ENCODE data around the gene SRI. TPM values are rescaled to one million over a fixed set of nuclear protein-coding genes. Genes with fewer than 3 reads are reported as not detected.
"Not testable (repeated sequence)": the region's sequence is repeated elsewhere in the genome, so short reads cannot be mapped to it uniquely, and the experiment has no call there.

The SRI gene
- total RNA-seq, 1 experiment from 2014 or later = 110 TPM

- H3K4me1 Mint-ChIP-seq (ENCODE audit: insufficient read depth, unreplicated experiment) = peaks cover 33% of the 10 kb centered on the region
- H3K36me3 Mint-ChIP-seq (ENCODE audit: insufficient read depth, unreplicated experiment) = no peaks in the 10 kb centered on the region
- H3K27ac Mint-ChIP-seq (ENCODE audit: low read depth, unreplicated experiment) = peak overlapping the region; percentile 10
- CTCF ChIA-PET = interaction anchor here (0.6 to 1.4 kb wide), 2 partner anchors 98 to 1911 kb away, joined by 3 to 4 read pairs; no protein-coding TSS in a partner anchor
- H3K4me3 Mint-ChIP-seq (ENCODE audit: unreplicated experiment) = no peak overlapping the region
- intact Hi-C loops (cut with micrococcal nuclease) = loop anchor here (10.0 kb wide), 1 partner anchor 55 kb away; no protein-coding TSS in a partner anchor
- H3K9me3 Mint-ChIP-seq (ENCODE audit: unreplicated experiment) = peaks cover 8% of the 10 kb centered on the region
- no TSS peak for BruUV-seq (replicated peaks)
- TF ChIP-seq CTCF (IDR thresholded peaks at IDR 0.05; ENCODE audit: unreplicated experiment) = no peak
- POLR2A ChIA-PET = no interaction called here
- no peaks in the 10 kb centered on the region for H3K27me3 Mint-ChIP-seq (ENCODE audit: insufficient read depth, unreplicated experiment)
- no peak for DNase-seq (ENCODE audit: unreplicated experiment)
These were observed 40.0 kb upstream of the SRI start for GRCh38 chr7:88259656-88260380.

DNA sequence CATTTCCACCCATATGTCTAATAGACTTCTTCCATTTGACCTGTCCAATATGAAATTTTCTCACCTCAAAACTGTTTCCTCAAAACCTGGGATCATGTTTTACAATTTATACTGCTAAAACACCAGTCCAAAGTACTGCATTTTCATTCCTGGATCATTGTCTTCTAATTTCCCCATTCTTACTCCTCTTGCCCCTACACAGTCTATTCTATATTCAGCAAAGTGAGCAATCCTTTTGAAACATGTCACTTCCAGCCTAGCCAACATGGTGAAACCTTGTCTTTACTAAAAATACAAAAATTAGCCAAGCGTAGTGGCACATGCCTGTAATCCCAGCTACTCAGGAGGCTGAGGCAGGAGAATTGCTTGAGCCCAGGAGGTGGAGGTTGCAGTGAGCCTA is 38.5 kb upstream of the SRI start:
- H3K27me3 Mint-ChIP-seq (ENCODE audit: insufficient read depth, unreplicated experiment); BruUV-seq (replicated peaks); DNase-seq (ENCODE audit: unreplicated experiment); H3K4me3 Mint-ChIP-seq (ENCODE audit: unreplicated experiment); H3K36me3 Mint-ChIP-seq (ENCODE audit: insufficient read depth, unreplicated experiment); POLR2A ChIA-PET: not testable (repeated sequence)
- CTCF ChIA-PET = interaction anchor here (0.6 to 1.4 kb wide), 2 partner anchors 100 to 853 kb away, joined by 3 to 4 read pairs; no protein-coding TSS in a partner anchor
- Mint-ChIP-seq H3K4me1 (ENCODE audit: insufficient read depth, unreplicated experiment) (peaks cover 44% of the 10 kb centered on the region), H3K9me3 (ENCODE audit: unreplicated experiment) (peaks cover 20% of the 10 kb centered on the region), H3K27ac (ENCODE audit: low read depth, unreplicated experiment) (peak overlapping the region; percentile 8)
- intact Hi-C loops (cut with micrococcal nuclease) = loop anchor here (10.0 kb wide), 1 partner anchor 57 kb away; no protein-coding TSS in a partner anchor

DNA sequence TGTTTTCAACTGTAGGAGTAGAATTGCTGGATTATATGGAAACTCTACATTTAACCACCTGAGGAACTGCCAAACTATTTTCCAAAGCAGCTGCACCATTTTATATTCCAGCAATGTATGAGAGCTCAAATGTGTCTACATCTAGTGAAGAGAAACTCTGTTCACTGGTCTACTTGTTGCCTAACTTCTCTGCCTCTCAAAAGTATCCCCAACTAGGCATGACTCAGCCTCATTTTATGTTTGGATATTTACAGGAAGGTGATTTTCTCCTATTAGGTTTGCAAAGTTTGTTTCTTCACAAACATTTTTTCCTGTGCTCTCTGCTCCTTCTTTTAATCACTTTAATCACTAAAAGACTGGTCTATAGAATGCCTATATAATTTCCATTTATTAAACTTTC is 37.1 kb upstream of the SRI start:
- Mint-ChIP-seq H3K4me3 (ENCODE audit: unreplicated experiment) (no peak overlapping the region), H3K27ac (ENCODE audit: low read depth, unreplicated experiment) (peak overlapping the region; percentile 8), H3K9me3 (ENCODE audit: unreplicated experiment) (peaks cover 20% of the 10 kb centered on the region), H3K27me3 (ENCODE audit: insufficient read depth, unreplicated experiment) (no peaks in the 10 kb centered on the region), H3K4me1 (ENCODE audit: insufficient read depth, unreplicated experiment) (peaks cover 44% of the 10 kb centered on the region), H3K36me3 (ENCODE audit: insufficient read depth, unreplicated experiment) (no peaks in the 10 kb centered on the region)
- POLR2A ChIA-PET = no interaction called here
- no peak for TF ChIP-seq CTCF (IDR thresholded peaks at IDR 0.05; ENCODE audit: unreplicated experiment)
- CTCF ChIA-PET = interaction anchor here (1.7 to 5.3 kb wide), 2 partner anchors 13 to 101 kb away, joined by 7 to 30 read pairs; no protein-coding TSS in a partner anchor
- peak; percentile 35 for DNase-seq (ENCODE audit: unreplicated experiment)
- intact Hi-C loops (cut with micrococcal nuclease) = loop anchor here (10.0 kb wide), 1 partner anchor 58 kb away; no protein-coding TSS in a partner anchor
- no TSS peak for BruUV-seq (replicated peaks)

- H3K27me3 Mint-ChIP-seq (ENCODE audit: insufficient read depth, unreplicated experiment) = no peaks in the 10 kb centered on the region
These were observed 35.0 kb upstream of the SRI start for GRCh38 chr7:88254721-88255424.

More at GRCh38 chr7:88254721-88255424, 35.0 kb upstream of the SRI start:
- ChIA-PET POLR2A (no interaction called here), CTCF (interaction anchor here (5.3 kb wide), 1 partner anchor 11 kb away, joined by 30 read pairs; no protein-coding TSS in a partner anchor)
- H3K36me3 Mint-ChIP-seq (ENCODE audit: insufficient read depth, unreplicated experiment) = no peaks in the 10 kb centered on the region
- peaks cover 44% of the 10 kb centered on the region for H3K4me1 Mint-ChIP-seq (ENCODE audit: insufficient read depth, unreplicated experiment)
- no peak for TF ChIP-seq CTCF (IDR thresholded peaks at IDR 0.05; ENCODE audit: unreplicated experiment)
- DNase-seq (ENCODE audit: unreplicated experiment) = peak; percentile 84
- intact Hi-C loops (cut with micrococcal nuclease) = loop anchor here (10.0 kb wide), 1 partner anchor 60 kb away; no protein-coding TSS in a partner anchor
- H3K4me3 Mint-ChIP-seq (ENCODE audit: unreplicated experiment) = no peak overlapping the region
- no TSS peak for BruUV-seq (replicated peaks)
- H3K9me3 Mint-ChIP-seq (ENCODE audit: unreplicated experiment) = peaks cover 20% of the 10 kb centered on the region
- H3K27ac Mint-ChIP-seq (ENCODE audit: low read depth, unreplicated experiment) = peak overlapping the region; percentile 50

Measured in MCF 10A (cell line).